ENCODE measurements around the gene WDR86. TPM values are rescaled to one million over a fixed set of nuclear protein-coding genes. Genes with fewer than 3 reads are reported as not detected.

Gene WDR86
- total and polyA plus RNA-seq, 2 experiments from 2014 or later, result 9.1 to 59.1 TPM

DNA sequence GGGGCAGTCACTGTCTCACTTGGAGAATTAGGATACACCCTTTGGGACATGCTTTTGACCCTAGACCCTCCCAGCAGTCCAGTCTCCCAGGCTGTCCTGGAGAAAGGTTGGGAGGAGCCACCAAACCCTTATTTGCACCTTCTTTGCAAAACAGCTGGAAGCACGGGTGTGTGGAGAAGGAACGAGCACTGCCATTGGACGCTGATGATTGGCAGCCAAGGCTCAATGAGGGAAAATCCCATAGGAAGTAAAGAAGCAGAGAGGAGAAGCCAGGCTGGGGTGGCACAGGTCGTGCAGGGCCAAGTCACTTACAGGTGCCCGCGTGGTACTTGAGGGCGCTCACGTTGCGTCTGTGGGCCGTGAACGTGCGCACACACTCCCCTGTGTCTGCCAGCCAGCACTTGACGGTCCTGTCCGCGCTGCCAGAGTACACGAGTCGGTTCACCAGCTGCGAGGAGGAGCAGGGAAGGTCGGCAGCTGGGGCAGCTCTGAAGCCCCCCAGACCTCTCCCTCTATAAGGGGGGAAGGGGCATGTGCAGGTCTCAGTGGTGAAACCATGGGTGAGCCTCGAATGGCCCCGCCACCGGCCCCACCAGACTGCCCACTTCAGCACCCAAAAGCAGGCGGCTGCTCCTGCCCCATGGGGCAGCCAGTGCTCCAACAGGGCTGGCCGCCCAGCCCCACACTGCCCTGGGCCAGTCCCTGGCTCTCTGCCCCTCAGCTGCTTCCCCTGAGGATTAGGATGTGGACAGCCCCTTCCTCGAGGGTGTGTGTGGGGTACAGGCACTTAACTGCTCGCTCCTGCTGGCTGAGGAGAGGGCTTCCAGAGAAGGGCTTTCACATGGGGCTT, 24.8 kb downstream of the WDR86 start:
- H3K79me2 ChIP-seq (replicated peaks; ENCODE audit: insufficient read depth), result no peaks in the 10 kb centered on the region
- peaks cover 25% of the 10 kb centered on the region for H3K27me3 Mint-ChIP-seq (ENCODE audit: insufficient read depth, low read depth, poor library complexity)
- no peak overlapping the region for H3K27ac ChIP-seq (ENCODE audit: low read depth)
- no peaks in the 10 kb centered on the region; the same call in 2 of the 3 replicates for H3K36me3 Mint-ChIP-seq (ENCODE audit: low read depth)
- TF ChIP-seq NANOG (IDR thresholded peaks at IDR 0.05; ENCODE audit: borderline replicate concordance) (no peak), CTCF (conservative IDR thresholded peaks at IDR 0.05; ENCODE audit: low read depth in 2 of 2) (no peak), STAT1 (IDR thresholded peaks at IDR 0.05; ENCODE audit: unreplicated experiment) (no peak), ZNF114 (CRISPR knock-in tag; IDR thresholded peaks at IDR 0.05) (no peak), EZH2phosphoT487 (IDR thresholded peaks at IDR 0.05; ENCODE audit: unreplicated experiment) (no peak), POLR2AphosphoS5 (IDR thresholded peaks at IDR 0.05; ENCODE audit: low read depth) (no peak), CREB1 (CRISPR knock-in tag; IDR thresholded peaks at IDR 0.05; ENCODE audit: low read depth) (no peak)
- TF ChIP-seq, protein P1, sequence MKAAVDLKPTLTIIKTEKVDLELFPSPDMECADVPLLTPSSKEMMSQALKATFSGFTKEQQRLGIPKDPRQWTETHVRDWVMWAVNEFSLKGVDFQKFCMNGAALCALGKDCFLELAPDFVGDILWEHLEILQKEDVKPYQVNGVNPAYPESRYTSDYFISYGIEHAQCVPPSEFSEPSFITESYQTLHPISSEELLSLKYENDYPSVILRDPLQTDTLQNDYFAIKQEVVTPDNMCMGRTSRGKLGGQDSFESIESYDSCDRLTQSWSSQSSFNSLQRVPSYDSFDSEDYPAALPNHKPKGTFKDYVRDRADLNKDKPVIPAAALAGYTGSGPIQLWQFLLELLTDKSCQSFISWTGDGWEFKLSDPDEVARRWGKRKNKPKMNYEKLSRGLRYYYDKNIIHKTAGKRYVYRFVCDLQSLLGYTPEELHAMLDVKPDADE (IDR thresholded peaks at IDR 0.05), result no peak
- H3K4me1 ChIP-seq (ENCODE audit: insufficient read depth), result peaks cover 18% of the 10 kb centered on the region
- peaks cover 26% of the 10 kb centered on the region for H3K27me3 ChIP-seq (ENCODE audit: insufficient read depth)
- no peak overlapping the region for H3K27ac Mint-ChIP-seq
- peaks cover 16% of the 10 kb centered on the region for H3K4me1 Mint-ChIP-seq
- H3K4me2 ChIP-seq, result no peak overlapping the region
- H3K9me2 ChIP-seq (ENCODE audit: insufficient read depth), result no peaks in the 10 kb centered on the region
- no peak overlapping the region for H3K4me3 Mint-ChIP-seq
- H3K9me3 Mint-ChIP-seq, result no peaks in the 10 kb centered on the region
- no peaks in the 10 kb centered on the region for H4K20me1 ChIP-seq (replicated peaks; ENCODE audit: insufficient read depth)
- no peak for DNase-seq (ENCODE audit: low spot score)
- H3K36me3 ChIP-seq (ENCODE audit: insufficient read depth), result no peaks in the 10 kb centered on the region; the same call in 1 of the 2 replicates
- no peak for ATAC-seq
- H3K4me3 ChIP-seq, result no peak overlapping the region
- H3F3A ChIP-seq (replicated peaks; ENCODE audit: low read depth), result peaks cover 12% of the 10 kb centered on the region; the same call in 1 of the 2 replicates
- H2AFZ ChIP-seq, result no peak overlapping the region

DNA sequence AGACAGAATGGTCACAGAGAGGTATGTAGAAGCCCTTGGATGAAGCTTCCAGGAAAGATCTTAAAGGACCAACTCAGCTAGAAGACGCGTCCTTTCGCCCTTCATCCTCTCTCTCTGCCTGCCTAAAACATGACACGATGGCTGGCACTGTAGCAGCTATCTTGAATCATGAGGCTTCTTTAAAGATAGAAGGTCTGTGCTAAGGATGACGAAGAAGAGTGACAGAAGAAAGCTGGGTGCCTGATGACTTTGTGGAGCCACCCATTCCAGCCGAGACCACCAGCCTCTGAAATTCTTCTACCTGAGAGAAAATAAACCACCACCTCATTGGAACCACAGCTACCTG, 25.5 kb downstream of the WDR86 start:
- Histone ChIP-seq H3K36me3 (ENCODE audit: insufficient read depth) (no peaks in the 10 kb centered on the region; the same call in 1 of the 2 replicates), H3K9me2 (ENCODE audit: insufficient read depth) (no peaks in the 10 kb centered on the region), H3K27me3 (ENCODE audit: insufficient read depth) (peaks cover 26% of the 10 kb centered on the region), H3K4me1 (ENCODE audit: insufficient read depth) (peaks cover 18% of the 10 kb centered on the region), H3K27ac (ENCODE audit: low read depth) (no peak overlapping the region), H3K4me3 (no peak overlapping the region), H3K79me2 (replicated peaks; ENCODE audit: insufficient read depth) (no peaks in the 10 kb centered on the region), H4K20me1 (replicated peaks; ENCODE audit: insufficient read depth) (no peaks in the 10 kb centered on the region), H3F3A (replicated peaks; ENCODE audit: low read depth) (peaks cover 12% of the 10 kb centered on the region; the same call in 1 of the 2 replicates), H3K4me2 (no peak overlapping the region), H2AFZ (no peak overlapping the region)
- Mint-ChIP-seq H3K4me3 (no peak overlapping the region), H3K27ac (no peak overlapping the region), H3K36me3 (ENCODE audit: low read depth) (peaks cover 4% of the 10 kb centered on the region; the same call in 1 of the 3 replicates), H3K4me1 (peaks cover 18% of the 10 kb centered on the region), H3K9me3 (no peaks in the 10 kb centered on the region), H3K27me3 (ENCODE audit: insufficient read depth, low read depth, poor library complexity) (peaks cover 29% of the 10 kb centered on the region)
- DNase-seq (ENCODE audit: low spot score) (no peak), ATAC-seq (no peak)
- TF ChIP-seq CREB1 (CRISPR knock-in tag; IDR thresholded peaks at IDR 0.05; ENCODE audit: low read depth) (no peak), EZH2phosphoT487 (IDR thresholded peaks at IDR 0.05; ENCODE audit: unreplicated experiment) (no peak), ZNF114 (CRISPR knock-in tag; IDR thresholded peaks at IDR 0.05) (no peak), REST (IDR thresholded peaks at IDR 0.05; ENCODE audit: unreplicated experiment) (no peak), ZNF331 (CRISPR knock-in tag; IDR thresholded peaks at IDR 0.05; ENCODE audit: low read depth) (no peak), CTCF (conservative IDR thresholded peaks at IDR 0.05; ENCODE audit: low read depth in 2 of 2) (no peak), JUNB (IDR thresholded peaks at IDR 0.05; ENCODE audit: unreplicated experiment) (no peak)
- TF ChIP-seq, protein P1 (IDR thresholded peaks at IDR 0.05), result no peak

Measured in GM23338 (cell line).